Gastrocnemius medialis (tissue), 4 donors: ENCODE results near the gene COL27A1. TPM values are rescaled to one million over a fixed set of nuclear protein-coding genes. Genes with fewer than 3 reads are reported as not detected.

Source experiments
- ATAC-seq, 2 donors: fragments of 150-250 bp; one replicate each; pipeline ENCODE4 v1.9.1; 2016
- DNase-seq, 2 donors: peaks; one replicate each; pipeline ENCODE4 v3.0.0-alpha.2; 2019
- H3K27ac ChIP-seq, 4 donors: fragments of 200-600 bp; sonication (generic); 1 replicate in 1 of 4; 2 replicates in 3 of 4; pipeline ENCODE4 v1.5.1; 2016 to 2018; ENCODE audit warnings: mild to moderate bottlenecking in 2 of 4, moderate library complexity in 1 of 4
- H3K27me3 ChIP-seq, 3 donors: fragments of 200-600 bp; sonication (generic) in 2 of 3; 1 replicate in 1 of 3; 2 replicates in 2 of 3; pipeline versions ENCODE4 v1.5.1 to v1.6.0; 2016 to 2019; ENCODE audit warnings: mild to moderate bottlenecking in 1 of 3, moderate library complexity in 1 of 3
- H3K36me3 ChIP-seq, 2 donors: fragments of 200-600 bp; sonication (generic) in 1 of 2; one replicate each; pipeline ENCODE4 v1.5.1; 2017 to 2018
- H3K4me1 ChIP-seq, 2 donors: fragments of 200-600 bp; sonication (generic) in 1 of 2; one replicate each; pipeline ENCODE4 v1.5.1; 2016 to 2017; ENCODE audit warnings: mild to moderate bottlenecking in 2 of 2
- H3K4me3 ChIP-seq, 4 donors: fragments of 200-600 bp; sonication (generic) in 3 of 4; 1 replicate in 1 of 4; 2 replicates in 3 of 4; pipeline ENCODE4 v1.5.1; 2016 to 2019; ENCODE audit warnings: mild to moderate bottlenecking in 2 of 4
- H3K9me3 ChIP-seq, 3 donors: fragments of 200-600 bp; sonication (generic) in 2 of 3; 1 replicate in 1 of 3; 2 replicates in 2 of 3; pipeline ENCODE4 v1.5.1; 2016 to 2019
- POLR2A ChIP-seq, 2 donors: fragments of 450-650 bp; IDR thresholded peaks; one replicate each; pipeline ENCODE4 v1.6.1; 2017; ENCODE audit warnings: antibody characterized with exemption in 2 of 2, mild to moderate bottlenecking in 2 of 2, moderate library complexity in 2 of 2
- in situ Hi-C, 4 donors: fragments of 200-750 bp; cut with MboI; loops; one replicate each; pipeline versions ENCODE4 v1.15.0 to v1.8.0; 2017; ENCODE audit warnings: low sequenced_read_pairs in 4 of 4
- intact Hi-C: fragments of 100-400 bp; cut with DNase I; formaldehyde crosslinking; loops from one replicate; pipeline ENCODE4 v1.15.1; 2023; ENCODE audit warnings: low total_unique reads
- total RNA-seq, 4 donors: library from RNA; depleted of rRNA; stranded (reverse); fragments of >200 nt; gene quantifications; one replicate each; pipeline versions ENCODE4 v1.1.0 to v1.2.3, GENCODE V29; 2016
- TF ChIP-seq, protein P1 (sequence below), 5 experiments: fragments of 450-650 bp in 3 of 5; fragments of 200-600 bp in 2 of 5; sonication (generic) in 2 of 5; IDR thresholded peaks in 4 of 5; conservative IDR thresholded peaks in 1 of 5; 1 replicate in 4 of 5; 2 replicates in 1 of 5; pipeline ENCODE4 v1.5.1; 2016 to 2019; ENCODE audit warnings: antibody characterized with exemption in 5 of 5, mild to moderate bottlenecking in 3 of 5, moderate library complexity in 3 of 5

COL27A1 gene
- total RNA-seq, 4 donors from 2014 or later: 0.42 to 1.4 (median 0.95) TPM

DNA sequence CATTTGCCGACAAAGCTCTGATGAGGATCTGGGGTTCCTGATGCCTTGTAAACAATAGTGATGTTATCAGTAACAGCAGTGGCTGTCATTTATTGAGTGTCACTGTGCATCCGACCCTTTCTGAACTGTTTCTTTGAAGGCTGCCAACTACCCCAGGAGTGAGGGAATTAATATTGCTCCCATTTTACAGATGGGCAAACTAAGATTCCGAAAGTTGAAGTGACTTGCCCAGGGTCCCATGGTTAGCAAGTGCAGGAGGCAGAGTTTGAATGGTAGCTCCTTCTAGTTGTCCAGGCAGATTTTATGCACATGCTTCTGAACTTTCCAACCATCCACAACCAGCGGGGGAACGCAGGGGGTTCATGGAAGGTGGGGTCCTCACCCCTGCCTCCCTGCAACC lies 81.9 kb downstream of the COL27A1 start:
- Histone ChIP-seq H3K27ac (no peak overlapping the region), H3K4me1 (peaks cover 7 to 18% of the 10 kb centered on the region in 2 donors), H3K4me3 (no peak overlapping the region), H3K27me3 (no peaks in the 10 kb centered on the region), H3K36me3 (no peaks in the 10 kb centered on the region), H3K9me3 (no peaks in the 10 kb centered on the region)
- no peak for TF ChIP-seq POLR2A (IDR thresholded peaks at IDR 0.05)
- TF ChIP-seq, protein P1, sequence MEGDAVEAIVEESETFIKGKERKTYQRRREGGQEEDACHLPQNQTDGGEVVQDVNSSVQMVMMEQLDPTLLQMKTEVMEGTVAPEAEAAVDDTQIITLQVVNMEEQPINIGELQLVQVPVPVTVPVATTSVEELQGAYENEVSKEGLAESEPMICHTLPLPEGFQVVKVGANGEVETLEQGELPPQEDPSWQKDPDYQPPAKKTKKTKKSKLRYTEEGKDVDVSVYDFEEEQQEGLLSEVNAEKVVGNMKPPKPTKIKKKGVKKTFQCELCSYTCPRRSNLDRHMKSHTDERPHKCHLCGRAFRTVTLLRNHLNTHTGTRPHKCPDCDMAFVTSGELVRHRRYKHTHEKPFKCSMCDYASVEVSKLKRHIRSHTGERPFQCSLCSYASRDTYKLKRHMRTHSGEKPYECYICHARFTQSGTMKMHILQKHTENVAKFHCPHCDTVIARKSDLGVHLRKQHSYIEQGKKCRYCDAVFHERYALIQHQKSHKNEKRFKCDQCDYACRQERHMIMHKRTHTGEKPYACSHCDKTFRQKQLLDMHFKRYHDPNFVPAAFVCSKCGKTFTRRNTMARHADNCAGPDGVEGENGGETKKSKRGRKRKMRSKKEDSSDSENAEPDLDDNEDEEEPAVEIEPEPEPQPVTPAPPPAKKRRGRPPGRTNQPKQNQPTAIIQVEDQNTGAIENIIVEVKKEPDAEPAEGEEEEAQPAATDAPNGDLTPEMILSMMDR (IDR thresholded peaks at IDR 0.05 in 4 of 5, conservative IDR thresholded peaks at IDR 0.05 in 1 of 5): no peak
- intact Hi-C loops: no loop called here
- DNase-seq: no peak
- no peak for ATAC-seq
- in situ Hi-C loops: no loop called here

- intact Hi-C loops: no loop called here
- H3K4me1 ChIP-seq: peaks cover 7 to 16% of the 10 kb centered on the region in 2 donors
These were observed 82.4 kb downstream of the COL27A1 start for GRCh38 chr9:114237781-114238180.

DNA sequence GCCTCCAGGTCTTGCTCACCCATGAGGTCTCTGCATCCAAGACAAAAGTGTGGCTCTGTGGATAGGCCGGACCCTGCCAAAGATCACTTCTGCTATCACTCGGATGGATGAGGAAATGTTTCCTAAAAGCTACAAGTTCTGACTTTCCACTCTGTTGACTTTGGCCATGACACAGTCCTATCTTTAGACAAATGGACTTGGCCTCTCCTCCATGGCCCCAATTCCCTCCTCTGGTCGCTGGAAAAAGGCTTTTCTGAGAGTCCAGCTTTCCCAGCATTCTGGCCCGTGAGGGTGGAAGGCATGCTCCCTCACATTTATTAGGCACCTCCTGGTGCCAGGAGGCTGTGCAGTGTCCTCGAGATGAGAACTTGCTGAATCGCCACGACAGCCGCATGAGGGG lies 83.1 kb downstream of the COL27A1 start:
- no peaks in the 10 kb centered on the region for H3K27me3 ChIP-seq
- H3K36me3 ChIP-seq: no peaks in the 10 kb centered on the region
- peaks cover 7 to 16% of the 10 kb centered on the region in 2 donors for H3K4me1 ChIP-seq
- TF ChIP-seq, protein P1 (IDR thresholded peaks at IDR 0.05 in 4 of 5, conservative IDR thresholded peaks at IDR 0.05 in 1 of 5): no peak
- no peak for TF ChIP-seq POLR2A (IDR thresholded peaks at IDR 0.05)
- H3K27ac ChIP-seq: peak overlapping the region in 2 of 4 donors; percentile 5 to 23
- no peak overlapping the region for H3K4me3 ChIP-seq
- intact Hi-C loops: no loop called here
- H3K9me3 ChIP-seq: no peaks in the 10 kb centered on the region
- ATAC-seq (no peak), DNase-seq (no peak)
- in situ Hi-C loops: no loop called here

More at GRCh38 chr9:114237781-114238180, 82.4 kb downstream of the COL27A1 start:
- Histone ChIP-seq H3K27me3 (no peaks in the 10 kb centered on the region), H3K9me3 (no peaks in the 10 kb centered on the region), H3K27ac (no peak overlapping the region), H3K36me3 (no peaks in the 10 kb centered on the region), H3K4me3 (no peak overlapping the region)
- DNase-seq: no peak
- no peak for ATAC-seq
- TF ChIP-seq, protein P1 (IDR thresholded peaks at IDR 0.05 in 4 of 5, conservative IDR thresholded peaks at IDR 0.05 in 1 of 5): no peak
- TF ChIP-seq POLR2A (IDR thresholded peaks at IDR 0.05): no peak
- in situ Hi-C loops: no loop called here

- H3K4me1 ChIP-seq: peaks cover 7 to 16% of the 10 kb centered on the region in 2 donors
- H3K27ac ChIP-seq: peak overlapping the region in 2 of 4 donors; percentile 5 to 23
- H3K36me3 ChIP-seq: no peaks in the 10 kb centered on the region
- DNase-seq (no peak), ATAC-seq (no peak)
- no peaks in the 10 kb centered on the region for H3K9me3 ChIP-seq
- H3K4me3 ChIP-seq: no peak overlapping the region
- H3K27me3 ChIP-seq: no peaks in the 10 kb centered on the region
- intact Hi-C loops (no loop called here), in situ Hi-C loops (no loop called here)
- TF ChIP-seq, protein P1 (IDR thresholded peaks at IDR 0.05 in 4 of 5, conservative IDR thresholded peaks at IDR 0.05 in 1 of 5): no peak
- TF ChIP-seq POLR2A (IDR thresholded peaks at IDR 0.05): no peak
These were observed 83.8 kb downstream of the COL27A1 start for GRCh38 chr9:114238891-114239875.
